WTC11 (cell line): ENCODE measurements around the gene ROR2. TPM values are rescaled to one million over a fixed set of nuclear protein-coding genes. Genes with fewer than 3 reads are reported as not detected.

Source experiments
- ATAC-seq: fragments of 200-7000 bp; cut with Tn5 transposase; 2 replicates; pipeline ENCODE4 v1.10.0; 2021; ENCODE audit warnings: mild to moderate bottlenecking, moderate library complexity
- CTCF ChIA-PET: fragments of 300-600 bp; sonication (Branson Sonifier 250); formaldehyde crosslinking; loops from one replicate; lab custom pipeline; 2021; ENCODE audit warnings: antibody characterized with exemption; lab: Charles Lee
- POLR2A ChIA-PET: fragments of 350-600 bp; sonication (Branson Sonifier 250); formaldehyde crosslinking; loops from one replicate; lab custom pipeline; 2021; ENCODE audit warnings: antibody characterized with exemption; lab: Charles Lee
- DNase-seq: peaks from one replicate; pipeline ENCODE4 v3.0.0; 2021; ENCODE audit warnings: low spot score
- H3K27ac Mint-ChIP-seq: 2 replicates; pipeline ENCODE4 v1.8.0; 2021; ENCODE audit warnings: mixed read lengths
- H3K27me3 Mint-ChIP-seq: 2 replicates; pipeline ENCODE4 v1.8.0; 2021; ENCODE audit warnings: low read depth, mild to moderate bottlenecking, moderate library complexity, mixed read lengths
- H3K36me3 Mint-ChIP-seq: 2 replicates; pipeline ENCODE4 v1.8.0; 2021; ENCODE audit warnings: mixed read lengths
- H3K4me1 Mint-ChIP-seq: 2 replicates; pipeline ENCODE4 v1.8.0; 2022; ENCODE audit warnings: mixed read lengths
- H3K4me3 Mint-ChIP-seq: 2 replicates; pipeline ENCODE4 v1.8.0; 2021; ENCODE audit warnings: mild to moderate bottlenecking, moderate library complexity, mixed read lengths
- H3K9me3 Mint-ChIP-seq: 2 replicates; pipeline ENCODE4 v1.8.0; 2021; ENCODE audit warnings: mixed read lengths
- ATF1 ChIP-seq: sonication (generic); formaldehyde crosslinking; IDR thresholded peaks from 2 replicates; pipeline ENCODE4 v1.8.1; 2023; ENCODE audit warnings: mild to moderate bottlenecking, moderate library complexity, missing genetic modification reagents
- CREM ChIP-seq: sonication (generic); formaldehyde crosslinking; IDR thresholded peaks from 2 replicates; pipeline ENCODE4 v1.8.1; 2022; ENCODE audit warnings: mild to moderate bottlenecking, missing genetic modification reagents, moderate library complexity
- CTCF ChIP-seq: fragments of 200-600 bp; IDR thresholded peaks from 2 replicates; pipeline ENCODE4 v1.8.0; 2022; ENCODE audit warnings: antibody characterized with exemption
- E2F1 ChIP-seq: sonication (generic); formaldehyde crosslinking; IDR thresholded peaks from 2 replicates; pipeline ENCODE4 v1.8.0; 2022; ENCODE audit warnings: mild to moderate bottlenecking, missing genetic modification reagents
- E2F5 ChIP-seq: sonication (generic); formaldehyde crosslinking; IDR thresholded peaks from 2 replicates; pipeline ENCODE4 v1.8.1; 2022; ENCODE audit warnings: mild to moderate bottlenecking, moderate library complexity, missing genetic modification reagents
- ELF4 ChIP-seq: sonication (generic); formaldehyde crosslinking; IDR thresholded peaks from 2 replicates; pipeline ENCODE4 v1.8.1; 2022; ENCODE audit warnings: low read depth, mild to moderate bottlenecking, moderate library complexity, missing genetic modification reagents
- EMX1 ChIP-seq: fragments of 250-450 bp; sonication (Bioruptor Pico); IDR thresholded peaks from 2 replicates; pipeline ENCODE4 v1.8.0; 2021; ENCODE audit warnings: mild to moderate bottlenecking
- FOXK1 ChIP-seq: sonication (generic); formaldehyde crosslinking; IDR thresholded peaks from 2 replicates; pipeline ENCODE4 v1.8.0; 2022; ENCODE audit warnings: mild to moderate bottlenecking, moderate library complexity, missing genetic modification reagents
- MYBL2 ChIP-seq: sonication (generic); formaldehyde crosslinking; IDR thresholded peaks from 2 replicates; pipeline ENCODE4 v1.8.1; 2023; ENCODE audit warnings: mild to moderate bottlenecking, moderate library complexity, missing genetic modification reagents
- NFATC4 ChIP-seq: fragments of 250-450 bp; sonication (Bioruptor Pico); IDR thresholded peaks from 2 replicates; pipeline ENCODE4 v1.9.0; 2021; ENCODE audit warnings: mild to moderate bottlenecking
- NR1H2 ChIP-seq: sonication (generic); formaldehyde crosslinking; IDR thresholded peaks from 2 replicates; pipeline ENCODE4 v1.9.0; 2021; ENCODE audit warnings: mild to moderate bottlenecking, moderate library complexity, missing genetic modification reagents
- PREB ChIP-seq: sonication (generic); formaldehyde crosslinking; IDR thresholded peaks from 2 replicates; pipeline ENCODE4 v1.8.1; 2022; ENCODE audit warnings: mild to moderate bottlenecking, missing genetic modification reagents, moderate library complexity, borderline replicate concordance
- SMAD3 ChIP-seq: sonication (generic); formaldehyde crosslinking; IDR thresholded peaks from 2 replicates; pipeline ENCODE4 v1.8.0; 2022; ENCODE audit warnings: missing genetic modification reagents, mild to moderate bottlenecking, borderline replicate concordance
- TCF7 ChIP-seq: sonication (generic); formaldehyde crosslinking; IDR thresholded peaks from 2 replicates; pipeline ENCODE4 v1.8.0; 2022; ENCODE audit warnings: mild to moderate bottlenecking, low read depth, missing genetic modification reagents, moderate library complexity
- TEAD1 ChIP-seq: sonication (generic); formaldehyde crosslinking; IDR thresholded peaks from 2 replicates; pipeline ENCODE4 v1.8.0; 2022; ENCODE audit warnings: mild to moderate bottlenecking, missing genetic modification reagents
- USF1 ChIP-seq: sonication (generic); formaldehyde crosslinking; IDR thresholded peaks from 2 replicates; pipeline ENCODE4 v1.8.0; 2022; ENCODE audit warnings: mild to moderate bottlenecking, missing genetic modification reagents
- ZBTB21 ChIP-seq: sonication (generic); formaldehyde crosslinking; IDR thresholded peaks from 2 replicates; pipeline ENCODE4 v1.8.1; 2023; ENCODE audit warnings: mild to moderate bottlenecking, missing genetic modification reagents, borderline replicate concordance
- ZNF138 ChIP-seq: sonication (generic); formaldehyde crosslinking; conservative IDR thresholded peaks from 2 replicates; pipeline ENCODE4 v1.8.1; 2022; ENCODE audit warnings: mild to moderate bottlenecking, moderate library complexity, missing genetic modification reagents
- ZNF232 ChIP-seq: sonication (generic); formaldehyde crosslinking; IDR thresholded peaks from 2 replicates; pipeline ENCODE4 v1.8.0; 2022; ENCODE audit warnings: mild to moderate bottlenecking, missing genetic modification reagents
- ZNF263 ChIP-seq: sonication (generic); formaldehyde crosslinking; IDR thresholded peaks from 2 replicates; pipeline ENCODE4 v1.8.1; 2022; ENCODE audit warnings: low read depth, mild to moderate bottlenecking, moderate library complexity, missing genetic modification reagents
- ZNF416 ChIP-seq: fragments of 250-450 bp; sonication (Bioruptor Pico); IDR thresholded peaks from 2 replicates; pipeline ENCODE4 v1.9.0; 2021; ENCODE audit warnings: mild to moderate bottlenecking, inconsistent platforms
- total RNA-seq: library from RNA; stranded (reverse); gene quantifications from 3 replicates; pipeline ENCODE4 v1.2.3, GENCODE V29; 2021

ROR2 gene
- total RNA-seq, 1 experiment from 2014 or later, result 19.8 TPM

- Mint-ChIP-seq H3K4me3 (no peak overlapping the region), H3K27me3 (no peaks in the 10 kb centered on the region), H3K36me3 (no peaks in the 10 kb centered on the region), H3K4me1 (peaks cover 11% of the 10 kb centered on the region; the same call in 1 of the 2 replicates), H3K27ac (peak overlapping the region; percentile 73), H3K9me3 (no peaks in the 10 kb centered on the region)
- DNase-seq, result no peak
- TF ChIP-seq CTCF (no peak), ZNF138 (CRISPR knock-in tag) (no peak), ZBTB21 (CRISPR knock-in tag) (no peak), USF1 (CRISPR knock-in tag) (no peak), ATF1 (CRISPR knock-in tag) (no peak), ELF4 (CRISPR knock-in tag) (no peak), ZNF232 (CRISPR knock-in tag) (no peak), MYBL2 (no peak), ZNF416 (no peak), NR1H2 (CRISPR knock-in tag) (no peak), E2F5 (CRISPR knock-in tag) (no peak), SMAD3 (CRISPR knock-in tag) (no peak), EMX1 (CRISPR knock-in tag) (no peak), NFATC4 (CRISPR knock-in tag) (no peak), FOXK1 (CRISPR knock-in tag) (no peak), TCF7 (CRISPR knock-in tag) (no peak)
- TF ChIP-seq, all 79 proteins: peak for 0
- no peak for ATAC-seq
- CTCF ChIA-PET, result no interaction called here
- POLR2A ChIA-PET, result no interaction called here
Observed at GRCh38 chr9:91810286-91810905, 139.6 kb downstream of the ROR2 start.

GRCh38 chr9:91809581-91810285, 140.3 kb downstream of the ROR2 start:
- ChIA-PET POLR2A (no interaction called here), CTCF (no interaction called here)
- DNase-seq (no peak), ATAC-seq (no peak)
- no peak overlapping the region for H3K4me3 Mint-ChIP-seq
- no peaks in the 10 kb centered on the region for H3K27me3 Mint-ChIP-seq
- 0 out of 2 replicates have a peak overlapping the region, but pooled peaks have one; percentile 20 for H3K27ac Mint-ChIP-seq
- H3K9me3 Mint-ChIP-seq, result no peaks in the 10 kb centered on the region
- H3K36me3 Mint-ChIP-seq, result no peaks in the 10 kb centered on the region
- no peak for TF ChIP-seq CREM (CRISPR knock-in tag)
- no peak for TF ChIP-seq PREB (CRISPR knock-in tag)
- no peak for TF ChIP-seq E2F1 (CRISPR knock-in tag)
- no peak for TF ChIP-seq TEAD1 (CRISPR knock-in tag)
- TF ChIP-seq ZNF263 (CRISPR knock-in tag), result no peak
- H3K4me1 Mint-ChIP-seq, result peaks cover 13% of the 10 kb centered on the region; the same call in 1 of the 2 replicates
